HepG2 (cell line): ENCODE data around the gene NME7. TPM values are rescaled to one million over a fixed set of nuclear protein-coding genes. Genes with fewer than 3 reads are reported as not detected.
A peak's percentile ranks its signal among the peaks of the same experiment; 100 is the strongest.

ENCODE experiments used
- ARID2 ChIP-seq: sonication (generic); formaldehyde crosslinking; IDR thresholded peaks from 2 replicates; pipeline ENCODE4 v1.8.1; 2022; ENCODE audit warnings: mild to moderate bottlenecking, missing genetic modification reagents, borderline replicate concordance
- CBX2 ChIP-seq, 2 experiments: fragments of 200-600 bp in 1 of 2; sonication (generic); formaldehyde crosslinking in 1 of 2; IDR thresholded peaks; 2 replicates each; pipeline versions ENCODE4 v1.7.0 to v1.8.1; 2018 to 2022; ENCODE audit warnings: low read depth in 2 of 2, low read length in 1 of 2, mild to moderate bottlenecking in 1 of 2, missing genetic modification reagents in 1 of 2
- CERS6 ChIP-seq: sonication (generic); formaldehyde crosslinking; IDR thresholded peaks from 2 replicates; pipeline ENCODE4 v1.5.0; 2020; ENCODE audit warnings: missing genetic modification reagents
- DNMT1 ChIP-seq: sonication (generic); formaldehyde crosslinking; IDR thresholded peaks from 2 replicates; pipeline ENCODE4 v1.5.1; 2020; ENCODE audit warnings: mild to moderate bottlenecking, missing genetic modification reagents
- EED ChIP-seq: sonication (generic); formaldehyde crosslinking; IDR thresholded peaks from 2 replicates; pipeline ENCODE4 v1.5.0; 2020; ENCODE audit warnings: mild to moderate bottlenecking, missing genetic modification reagents
- MTA3 ChIP-seq: sonication (generic); formaldehyde crosslinking; IDR thresholded peaks from 2 replicates; pipeline ENCODE4 v1.4.0; 2020; ENCODE audit warnings: missing genetic modification reagents
- MTF2 ChIP-seq: sonication (generic); formaldehyde crosslinking; IDR thresholded peaks from 2 replicates; pipeline ENCODE4 v1.5.0; 2020; ENCODE audit warnings: missing genetic modification reagents, borderline replicate concordance
- NR1H2 ChIP-seq: sonication (generic); formaldehyde crosslinking; IDR thresholded peaks from 2 replicates; pipeline ENCODE4 v1.8.1; 2022; ENCODE audit warnings: low read depth, missing genetic modification reagents, borderline replicate concordance
- NR2C2 ChIP-seq: sonication (generic); formaldehyde crosslinking; IDR thresholded peaks from 2 replicates; pipeline ENCODE4 v1.4.0; 2020; ENCODE audit warnings: missing genetic modification reagents, mild to moderate bottlenecking, moderate library complexity, borderline replicate concordance
- PHF21A ChIP-seq: sonication (generic); formaldehyde crosslinking; IDR thresholded peaks from 2 replicates; pipeline ENCODE4 v1.5.0; 2020; ENCODE audit warnings: mild to moderate bottlenecking, missing genetic modification reagents
- REL ChIP-seq: sonication (generic); formaldehyde crosslinking; conservative IDR thresholded peaks from 2 replicates; pipeline ENCODE4 v1.8.0; 2022; ENCODE audit warnings: mild to moderate bottlenecking, missing genetic modification reagents, moderate library complexity
- RFXANK ChIP-seq: IDR thresholded peaks from 2 replicates; pipeline ENCODE4 v1.6.1; 2016
- ZBTB20 ChIP-seq: sonication (generic); formaldehyde crosslinking; IDR thresholded peaks from 2 replicates; pipeline ENCODE4 v1.8.1; 2023; ENCODE audit warnings: missing genetic modification reagents, low read depth, mild to moderate bottlenecking, borderline replicate concordance
- ZBTB33 ChIP-seq: sonication (generic); formaldehyde crosslinking; IDR thresholded peaks from 2 replicates; pipeline ENCODE4 v1.4.0; 2020; ENCODE audit warnings: missing genetic modification reagents
- ZC3H4 ChIP-seq: sonication (generic); formaldehyde crosslinking; IDR thresholded peaks from 2 replicates; pipeline ENCODE4 v1.4.0; 2020; ENCODE audit warnings: missing genetic modification reagents, borderline replicate concordance
- ZEB1 ChIP-seq: IDR thresholded peaks from 2 replicates; pipeline ENCODE4 v1.6.1; 2012; ENCODE audit warnings: mild to moderate bottlenecking, low read depth, inconsistent platforms; ENCODE audit not compliant: insufficient replicate concordance
- ZNF124 ChIP-seq: sonication (generic); formaldehyde crosslinking; IDR thresholded peaks from 2 replicates; pipeline ENCODE4 v1.4.0; 2020; ENCODE audit warnings: missing genetic modification reagents
- ZNF350 ChIP-seq: sonication (generic); formaldehyde crosslinking; IDR thresholded peaks from 2 replicates; pipeline ENCODE4 v1.4.0; 2020; ENCODE audit warnings: mild to moderate bottlenecking, low read depth, missing genetic modification reagents, borderline replicate concordance
- ZNF646 ChIP-seq: sonication (generic); formaldehyde crosslinking; IDR thresholded peaks from 2 replicates; pipeline ENCODE4 v1.9.0; 2021; ENCODE audit warnings: mild to moderate bottlenecking, missing genetic modification reagents
- ZNF780A ChIP-seq: sonication (generic); formaldehyde crosslinking; IDR thresholded peaks from 2 replicates; pipeline ENCODE4 v1.8.0; 2022; ENCODE audit warnings: mild to moderate bottlenecking, missing genetic modification reagents, moderate library complexity
- polyA plus RNA-seq, 8 experiments: library from polyadenylated mRNA; depleted of rRNA in 3 of 8; stranded (reverse) in 7 of 8; unstranded in 1 of 8; fragments of >200 nt; fragmentation: Illumina TruSeq in 4 of 8; extraction: Trizol in 4 of 8; gene quantifications; 2 replicates each; pipeline versions ENCODE4 v1.2.1 to v1.2.3, GENCODE V29; 2011 to 2016; ENCODE audit warnings: low read depth in 4 of 8, missing spikeins in 1 of 8, mixed read lengths in 1 of 8; ENCODE audit not compliant: insufficient read depth in 1 of 8
- total RNA-seq, 5 experiments: library from RNA; depleted of rRNA; stranded (reverse); fragments of >200 nt; fragmentation: Illumina TruSeq; extraction: Trizol; gene quantifications; 2 replicates each; pipeline ENCODE4 v1.2.3, GENCODE V29; 2016; ENCODE audit warnings: low read depth in 1 of 5

NME7 gene
- total and polyA plus RNA-seq, 2 of the 13 experiments (the other 11 are each of a cell fraction or from before 2014, with no cell fraction given), result 9.4 to 22.5 TPM

- TF ChIP-seq PHF21A (CRISPR knock-in tag) (peak; percentile 75; the same call in 1 of the 2 replicates), ZNF124 (CRISPR knock-in tag) (peak; percentile 64; the same call in 1 of the 2 replicates), EED (CRISPR knock-in tag) (no peak), ZNF350 (CRISPR knock-in tag) (peak; percentile 63; the same call in 1 of the 2 replicates), ZNF646 (no peak), MTA3 (CRISPR knock-in tag) (no peak), DNMT1 (CRISPR knock-in tag) (no peak), MTF2 (no peak), ZBTB33 (no peak), CBX2 (IDR thresholded peaks at IDR 0.05; ENCODE audit: low read depth, low read length) (no peak), CBX2 (CRISPR knock-in tag; IDR thresholded peaks at IDR 0.05; ENCODE audit: low read depth) (no peak), ZNF780A (CRISPR knock-in tag) (no peak), ARID2 (CRISPR knock-in tag) (no peak), REL (CRISPR knock-in tag) (no peak), CERS6 (no peak), ZC3H4 (CRISPR knock-in tag) (no peak), ZEB1 (no peak), RFXANK (CRISPR knock-in tag) (no peak), NR1H2 (CRISPR knock-in tag) (no peak), NR2C2 (CRISPR knock-in tag) (peak; percentile 99), ZBTB20 (CRISPR knock-in tag) (no peak)
These were observed at the start of gene NME7, which contains the start of gene BLZF1 (continued) for GRCh38 chr1:169367686-169368405.
